H1 (cell line): ENCODE results near the gene LBHD1. TPM values are rescaled to one million over a fixed set of nuclear protein-coding genes. Genes with fewer than 3 reads are reported as not detected.

Experiments
- BCL11A ChIP-seq, 2 experiments: IDR thresholded peaks; one replicate each; pipeline ENCODE4 v1.6.1; 2011; ENCODE audit warnings: low read depth in 2 of 2, low read length in 2 of 2, mild to moderate bottlenecking in 2 of 2
- GTF2F1 ChIP-seq: IDR thresholded peaks from 2 replicates; pipeline ENCODE4 v1.6.1; 2012; ENCODE audit warnings: low read depth, low read length, improper control_type of control experiment, borderline replicate concordance
- JUND ChIP-seq: IDR thresholded peaks from 2 replicates; pipeline ENCODE4 v1.6.1; 2011; ENCODE audit warnings: mild to moderate bottlenecking, improper control_type of control experiment, low read length
- NANOG ChIP-seq: IDR thresholded peaks from 2 replicates; pipeline ENCODE4 v1.6.1; 2011; ENCODE audit warnings: low read length, low read depth, mild to moderate bottlenecking, inconsistent platforms; ENCODE audit not compliant: insufficient read depth, poor library complexity, severe bottlenecking
- POLR2AphosphoS5 ChIP-seq: IDR thresholded peaks from 2 replicates; pipeline ENCODE4 v1.6.1; 2011; ENCODE audit warnings: low read depth, low read length
- RFX5 ChIP-seq: IDR thresholded peaks from 2 replicates; pipeline ENCODE4 v1.6.1; 2011; ENCODE audit warnings: low read depth, low read length, improper control_type of control experiment, borderline replicate concordance
- SIN3A ChIP-seq, 2 experiments: IDR thresholded peaks in 1 of 2; conservative IDR thresholded peaks in 1 of 2; 2 replicates each; pipeline ENCODE4 v1.6.1; 2011 to 2012; ENCODE audit warnings: low read length in 2 of 2, improper control_type of control experiment in 1 of 2, low read depth in 1 of 2, mild to moderate bottlenecking in 1 of 2
- SP1 ChIP-seq: IDR thresholded peaks from 2 replicates; pipeline ENCODE4 v1.6.1; 2011; ENCODE audit warnings: low read depth, low read length
- polyA plus RNA-seq, 7 experiments: library from polyadenylated mRNA; depleted of rRNA in 3 of 7; stranded (reverse) in 5 of 7; unstranded in 2 of 7; fragments of >200 nt in 5 of 7; fragments of 200-250 nt in 2 of 7; gene quantifications; 1 replicate in 5 of 7; 2 replicates in 1 of 7; 4 replicates in 1 of 7; pipeline versions ENCODE4 v1.2.1 to v1.2.3, GENCODE V29; 2011 to 2013; ENCODE audit warnings: missing spikeins in 2 of 7, mixed read lengths in 2 of 7
- total RNA-seq: library from RNA; stranded (reverse); fragmentation: NEBNext Ultra II Directional; extraction: Animal tissue kit (Norgen Biotek cat#: 25700); gene quantifications from 2 replicates; pipeline ENCODE4 v1.2.1, GENCODE V29; 2021
- TF ChIP-seq, protein P1 (sequence below): fragments of 300-600 bp; sonication (generic); IDR thresholded peaks from 2 replicates; pipeline ENCODE4 v1.7.1; 2012; ENCODE audit warnings: low read length, moderate library complexity, mild to moderate bottlenecking, inconsistent platforms; ENCODE audit not compliant: insufficient replicate concordance
- TF ChIP-seq, protein P2 (sequence below): IDR thresholded peaks from 2 replicates; pipeline ENCODE4 v1.6.1; 2012; ENCODE audit warnings: inconsistent platforms

LBHD1 gene
- total and polyA plus RNA-seq, 2 of the 8 experiments (the other 6 are each of a cell fraction or from before 2014, with no cell fraction given): 2.3 to 5.2 TPM

DNA sequence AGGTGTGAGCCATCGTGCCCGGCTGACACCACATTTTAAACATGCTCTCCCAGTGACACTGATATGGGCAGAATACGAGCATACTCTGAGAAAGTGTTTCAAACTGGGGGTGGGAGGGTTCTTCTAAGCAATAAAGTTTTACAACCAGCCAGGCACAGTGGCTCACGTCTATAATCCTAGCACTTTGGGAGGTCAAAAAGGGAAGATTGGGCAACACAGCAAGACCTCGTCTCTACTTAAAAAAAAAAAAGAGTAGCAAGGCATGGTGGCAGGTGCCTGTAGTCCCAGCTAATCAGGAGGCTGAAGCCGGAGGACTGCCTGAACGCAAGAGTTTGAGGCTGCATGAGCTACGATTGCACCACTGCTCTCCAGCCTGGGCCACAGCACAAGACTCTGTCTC, 27.8 kb downstream of the LBHD1 start (continued):
- TF ChIP-seq, protein P1, sequence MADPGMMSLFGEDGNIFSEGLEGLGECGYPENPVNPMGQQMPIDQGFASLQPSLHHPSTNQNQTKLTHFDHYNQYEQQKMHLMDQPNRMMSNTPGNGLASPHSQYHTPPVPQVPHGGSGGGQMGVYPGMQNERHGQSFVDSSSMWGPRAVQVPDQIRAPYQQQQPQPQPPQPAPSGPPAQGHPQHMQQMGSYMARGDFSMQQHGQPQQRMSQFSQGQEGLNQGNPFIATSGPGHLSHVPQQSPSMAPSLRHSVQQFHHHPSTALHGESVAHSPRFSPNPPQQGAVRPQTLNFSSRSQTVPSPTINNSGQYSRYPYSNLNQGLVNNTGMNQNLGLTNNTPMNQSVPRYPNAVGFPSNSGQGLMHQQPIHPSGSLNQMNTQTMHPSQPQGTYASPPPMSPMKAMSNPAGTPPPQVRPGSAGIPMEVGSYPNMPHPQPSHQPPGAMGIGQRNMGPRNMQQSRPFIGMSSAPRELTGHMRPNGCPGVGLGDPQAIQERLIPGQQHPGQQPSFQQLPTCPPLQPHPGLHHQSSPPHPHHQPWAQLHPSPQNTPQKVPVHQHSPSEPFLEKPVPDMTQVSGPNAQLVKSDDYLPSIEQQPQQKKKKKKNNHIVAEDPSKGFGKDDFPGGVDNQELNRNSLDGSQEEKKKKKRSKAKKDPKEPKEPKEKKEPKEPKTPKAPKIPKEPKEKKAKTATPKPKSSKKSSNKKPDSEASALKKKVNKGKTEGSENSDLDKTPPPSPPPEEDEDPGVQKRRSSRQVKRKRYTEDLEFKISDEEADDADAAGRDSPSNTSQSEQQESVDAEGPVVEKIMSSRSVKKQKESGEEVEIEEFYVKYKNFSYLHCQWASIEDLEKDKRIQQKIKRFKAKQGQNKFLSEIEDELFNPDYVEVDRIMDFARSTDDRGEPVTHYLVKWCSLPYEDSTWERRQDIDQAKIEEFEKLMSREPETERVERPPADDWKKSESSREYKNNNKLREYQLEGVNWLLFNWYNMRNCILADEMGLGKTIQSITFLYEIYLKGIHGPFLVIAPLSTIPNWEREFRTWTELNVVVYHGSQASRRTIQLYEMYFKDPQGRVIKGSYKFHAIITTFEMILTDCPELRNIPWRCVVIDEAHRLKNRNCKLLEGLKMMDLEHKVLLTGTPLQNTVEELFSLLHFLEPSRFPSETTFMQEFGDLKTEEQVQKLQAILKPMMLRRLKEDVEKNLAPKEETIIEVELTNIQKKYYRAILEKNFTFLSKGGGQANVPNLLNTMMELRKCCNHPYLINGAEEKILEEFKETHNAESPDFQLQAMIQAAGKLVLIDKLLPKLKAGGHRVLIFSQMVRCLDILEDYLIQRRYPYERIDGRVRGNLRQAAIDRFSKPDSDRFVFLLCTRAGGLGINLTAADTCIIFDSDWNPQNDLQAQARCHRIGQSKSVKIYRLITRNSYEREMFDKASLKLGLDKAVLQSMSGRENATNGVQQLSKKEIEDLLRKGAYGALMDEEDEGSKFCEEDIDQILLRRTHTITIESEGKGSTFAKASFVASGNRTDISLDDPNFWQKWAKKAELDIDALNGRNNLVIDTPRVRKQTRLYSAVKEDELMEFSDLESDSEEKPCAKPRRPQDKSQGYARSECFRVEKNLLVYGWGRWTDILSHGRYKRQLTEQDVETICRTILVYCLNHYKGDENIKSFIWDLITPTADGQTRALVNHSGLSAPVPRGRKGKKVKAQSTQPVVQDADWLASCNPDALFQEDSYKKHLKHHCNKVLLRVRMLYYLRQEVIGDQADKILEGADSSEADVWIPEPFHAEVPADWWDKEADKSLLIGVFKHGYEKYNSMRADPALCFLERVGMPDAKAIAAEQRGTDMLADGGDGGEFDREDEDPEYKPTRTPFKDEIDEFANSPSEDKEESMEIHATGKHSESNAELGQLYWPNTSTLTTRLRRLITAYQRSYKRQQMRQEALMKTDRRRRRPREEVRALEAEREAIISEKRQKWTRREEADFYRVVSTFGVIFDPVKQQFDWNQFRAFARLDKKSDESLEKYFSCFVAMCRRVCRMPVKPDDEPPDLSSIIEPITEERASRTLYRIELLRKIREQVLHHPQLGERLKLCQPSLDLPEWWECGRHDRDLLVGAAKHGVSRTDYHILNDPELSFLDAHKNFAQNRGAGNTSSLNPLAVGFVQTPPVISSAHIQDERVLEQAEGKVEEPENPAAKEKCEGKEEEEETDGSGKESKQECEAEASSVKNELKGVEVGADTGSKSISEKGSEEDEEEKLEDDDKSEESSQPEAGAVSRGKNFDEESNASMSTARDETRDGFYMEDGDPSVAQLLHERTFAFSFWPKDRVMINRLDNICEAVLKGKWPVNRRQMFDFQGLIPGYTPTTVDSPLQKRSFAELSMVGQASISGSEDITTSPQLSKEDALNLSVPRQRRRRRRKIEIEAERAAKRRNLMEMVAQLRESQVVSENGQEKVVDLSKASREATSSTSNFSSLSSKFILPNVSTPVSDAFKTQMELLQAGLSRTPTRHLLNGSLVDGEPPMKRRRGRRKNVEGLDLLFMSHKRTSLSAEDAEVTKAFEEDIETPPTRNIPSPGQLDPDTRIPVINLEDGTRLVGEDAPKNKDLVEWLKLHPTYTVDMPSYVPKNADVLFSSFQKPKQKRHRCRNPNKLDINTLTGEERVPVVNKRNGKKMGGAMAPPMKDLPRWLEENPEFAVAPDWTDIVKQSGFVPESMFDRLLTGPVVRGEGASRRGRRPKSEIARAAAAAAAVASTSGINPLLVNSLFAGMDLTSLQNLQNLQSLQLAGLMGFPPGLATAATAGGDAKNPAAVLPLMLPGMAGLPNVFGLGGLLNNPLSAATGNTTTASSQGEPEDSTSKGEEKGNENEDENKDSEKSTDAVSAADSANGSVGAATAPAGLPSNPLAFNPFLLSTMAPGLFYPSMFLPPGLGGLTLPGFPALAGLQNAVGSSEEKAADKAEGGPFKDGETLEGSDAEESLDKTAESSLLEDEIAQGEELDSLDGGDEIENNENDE: no peak
- TF ChIP-seq RFX5 (no peak), BCL11A (IDR thresholded peaks at IDR 0.05; ENCODE audit: low read depth in 2 of 2, low read length in 2 of 2) (no peak), NANOG (no peak), SP1 (no peak), SIN3A (conservative IDR thresholded peaks at IDR 0.05 in 1 of 2, IDR thresholded peaks at IDR 0.05 in 1 of 2; ENCODE audit: low read depth in 1 of 2, low read length in 2 of 2) (no peak), POLR2AphosphoS5 (no peak), GTF2F1 (no peak), JUND (no peak)
- TF ChIP-seq, protein P2, sequence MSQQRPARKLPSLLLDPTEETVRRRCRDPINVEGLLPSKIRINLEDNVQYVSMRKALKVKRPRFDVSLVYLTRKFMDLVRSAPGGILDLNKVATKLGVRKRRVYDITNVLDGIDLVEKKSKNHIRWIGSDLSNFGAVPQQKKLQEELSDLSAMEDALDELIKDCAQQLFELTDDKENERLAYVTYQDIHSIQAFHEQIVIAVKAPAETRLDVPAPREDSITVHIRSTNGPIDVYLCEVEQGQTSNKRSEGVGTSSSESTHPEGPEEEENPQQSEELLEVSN: no peak
